ENCODE data around the gene S100P. TPM values are rescaled to one million over a fixed set of nuclear protein-coding genes. Genes with fewer than 3 reads are reported as not detected.

The S100P gene
- total and polyA plus RNA-seq, 2 of the 4 experiments (the other 2 are of a cell fraction) = not detected

DNA sequence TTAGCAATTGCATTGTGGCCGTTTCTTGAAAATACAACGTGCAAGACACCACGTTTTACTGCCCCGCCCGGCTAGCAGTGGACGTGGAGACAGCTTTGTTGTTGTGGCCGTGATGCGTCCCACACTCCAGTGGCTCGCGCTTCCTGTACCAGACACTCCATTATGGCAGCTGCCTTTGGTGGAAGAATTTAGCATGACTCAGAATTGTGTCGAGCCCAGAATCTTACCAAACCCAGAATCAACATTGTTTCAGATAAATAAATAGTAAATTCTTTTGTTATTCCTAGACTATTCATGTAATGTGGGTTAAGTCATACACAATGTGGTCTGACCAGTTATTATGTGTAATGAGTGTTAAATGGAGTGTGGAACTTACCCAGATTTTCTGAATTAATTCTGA is 25.3 kb upstream of the S100P start:
- ATAC-seq (ENCODE audit: low read depth) (peak; percentile 75), DNase-seq (peak; percentile 80)
- peak overlapping the region; percentile 42 for H2BK120ac ChIP-seq (ENCODE audit: low read depth, low read length)
- peak overlapping the region; percentile 15 for H3K4ac ChIP-seq (ENCODE audit: low read depth, low read length)
- H3K14ac ChIP-seq (replicated peaks; ENCODE audit: low read depth, low read length) = no peak overlapping the region
- H4K8ac ChIP-seq (ENCODE audit: low read depth in 2 of 2, low read length in 2 of 2) = no peak overlapping the region
- ChIA-PET CTCF (interaction anchor here (0.5 kb wide), 1 partner anchor 9 kb away, joined by 4 read pairs; no protein-coding TSS in a partner anchor), POLR2A (ENCODE audit: unreplicated experiment) (no interaction called here)
- H3K23ac ChIP-seq (ENCODE audit: low read depth, low read length) = no peak overlapping the region
- peaks cover 11% of the 10 kb centered on the region for H3K9me1 ChIP-seq (ENCODE audit: insufficient read depth, low read length)
- H3K9ac ChIP-seq (ENCODE audit: low read depth, low read length) = no peak overlapping the region
- 80% methylated on average over 8 of the region's 11 CpGs; no CpG with 5 or more reads in 1 of the 2 experiments for WGBS, 2 experiments (ENCODE audit: extremely low coverage in 2 of 2, insufficient read length in 1 of 2)
- H3K4me2 ChIP-seq (ENCODE audit: low read depth, low read length) = no peak overlapping the region
- TF ChIP-seq RFX5 (IDR thresholded peaks at IDR 0.05; ENCODE audit: low read depth, low read length) (no peak), MAZ (IDR thresholded peaks at IDR 0.05; ENCODE audit: borderline replicate concordance, low read depth, low read length) (no peak), CHD1 (IDR thresholded peaks at IDR 0.05; ENCODE audit: low read depth, low read length) (no peak), BHLHE40 (IDR thresholded peaks at IDR 0.05; ENCODE audit: low read depth, low read length) (0 out of 2 replicates have a peak, but pooled peaks have one; percentile 28), RCOR1 (IDR thresholded peaks at IDR 0.05; ENCODE audit: insufficient replicate concordance, low read length) (peak; percentile 12), FOS (IDR thresholded peaks at IDR 0.05; ENCODE audit: low read depth, low read length) (no peak)
- TF ChIP-seq, protein P1, sequence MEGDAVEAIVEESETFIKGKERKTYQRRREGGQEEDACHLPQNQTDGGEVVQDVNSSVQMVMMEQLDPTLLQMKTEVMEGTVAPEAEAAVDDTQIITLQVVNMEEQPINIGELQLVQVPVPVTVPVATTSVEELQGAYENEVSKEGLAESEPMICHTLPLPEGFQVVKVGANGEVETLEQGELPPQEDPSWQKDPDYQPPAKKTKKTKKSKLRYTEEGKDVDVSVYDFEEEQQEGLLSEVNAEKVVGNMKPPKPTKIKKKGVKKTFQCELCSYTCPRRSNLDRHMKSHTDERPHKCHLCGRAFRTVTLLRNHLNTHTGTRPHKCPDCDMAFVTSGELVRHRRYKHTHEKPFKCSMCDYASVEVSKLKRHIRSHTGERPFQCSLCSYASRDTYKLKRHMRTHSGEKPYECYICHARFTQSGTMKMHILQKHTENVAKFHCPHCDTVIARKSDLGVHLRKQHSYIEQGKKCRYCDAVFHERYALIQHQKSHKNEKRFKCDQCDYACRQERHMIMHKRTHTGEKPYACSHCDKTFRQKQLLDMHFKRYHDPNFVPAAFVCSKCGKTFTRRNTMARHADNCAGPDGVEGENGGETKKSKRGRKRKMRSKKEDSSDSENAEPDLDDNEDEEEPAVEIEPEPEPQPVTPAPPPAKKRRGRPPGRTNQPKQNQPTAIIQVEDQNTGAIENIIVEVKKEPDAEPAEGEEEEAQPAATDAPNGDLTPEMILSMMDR (conservative IDR thresholded peaks at IDR 0.05; ENCODE audit: low read depth, low read length) = no peak
- TF ChIP-seq, protein P2, sequence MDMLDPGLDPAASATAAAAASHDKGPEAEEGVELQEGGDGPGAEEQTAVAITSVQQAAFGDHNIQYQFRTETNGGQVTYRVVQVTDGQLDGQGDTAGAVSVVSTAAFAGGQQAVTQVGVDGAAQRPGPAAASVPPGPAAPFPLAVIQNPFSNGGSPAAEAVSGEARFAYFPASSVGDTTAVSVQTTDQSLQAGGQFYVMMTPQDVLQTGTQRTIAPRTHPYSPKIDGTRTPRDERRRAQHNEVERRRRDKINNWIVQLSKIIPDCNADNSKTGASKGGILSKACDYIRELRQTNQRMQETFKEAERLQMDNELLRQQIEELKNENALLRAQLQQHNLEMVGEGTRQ (IDR thresholded peaks at IDR 0.05; ENCODE audit: low read depth, low read length) = no peak
- H3K36me3 ChIP-seq (ENCODE audit: control insufficient read depth, insufficient read depth, low read length) = no peaks in the 10 kb centered on the region; the same call in 1 of the 2 replicates
- peak overlapping the region; percentile 66; the same call in 1 of the 2 replicates for H2BK20ac ChIP-seq (ENCODE audit: low read depth, low read length)
- no peaks in the 10 kb centered on the region for H3K79me1 ChIP-seq (ENCODE audit: low read depth in 1 of 2, low read length in 2 of 2)
- H4K91ac ChIP-seq (ENCODE audit: insufficient read depth, low read depth, low read length) = 0 out of 2 replicates have a peak overlapping the region, but pooled peaks have one; percentile 15
- H2AK5ac ChIP-seq (ENCODE audit: low read depth, low read length) = 0 out of 2 replicates have a peak overlapping the region, but pooled peaks have one; percentile 33
- no peak overlapping the region for H2BK5ac ChIP-seq (ENCODE audit: low read depth, low read length, poor library complexity, severe bottlenecking)
- H3K4me3 ChIP-seq (ENCODE audit: insufficient read depth, low read depth, low read length) = no peak overlapping the region
- H3K56ac ChIP-seq (ENCODE audit: extremely low read depth, insufficient read depth, low read length) = no peak overlapping the region
- in situ Hi-C loops (cut with MboI; ENCODE audit: low sequenced_read_pairs) (no loop called here), intact Hi-C loops (cut with micrococcal nuclease) (no loop called here), dilution Hi-C loops (cut with HindIII; ENCODE audit: low sequenced_read_pairs, unreplicated experiment) (no loop called here)
- H3K27me3 ChIP-seq (ENCODE audit: control insufficient read depth, insufficient read depth, low read length) = peaks cover 14% of the 10 kb centered on the region
- no peaks in the 10 kb centered on the region for H3K9me3 ChIP-seq (ENCODE audit: control insufficient read depth, insufficient read depth, low read length)
- H3K4me1 ChIP-seq (ENCODE audit: control insufficient read depth, insufficient read depth, low read length) = peaks cover 6% of the 10 kb centered on the region; the same call in 1 of the 2 replicates
- no peak overlapping the region for H3K18ac ChIP-seq (ENCODE audit: low read depth, low read length)
- no peak overlapping the region for H2BK15ac ChIP-seq (ENCODE audit: low read depth, low read length)
- 0 out of 2 replicates have a peak, but pooled peaks cover 2% of the 10 kb centered on the region for H4K20me1 ChIP-seq (ENCODE audit: insufficient read depth, low read length)
- H2AFZ ChIP-seq (replicated peaks; ENCODE audit: low read length, poor library complexity) = peak overlapping the region; percentile 47
- H3K27ac ChIP-seq (ENCODE audit: insufficient read depth, low read length) = no peak overlapping the region
- no peak overlapping the region for H2AK9ac ChIP-seq (replicated peaks; ENCODE audit: low read depth, low read length, poor library complexity)
- BruUV-seq (replicated peaks) = no TSS peak
- no peak overlapping the region for H4K5ac ChIP-seq (ENCODE audit: low read depth, low read length)
